B cell (primary cell): ENCODE results near the gene WDR4. TPM values are rescaled to one million over a fixed set of nuclear protein-coding genes. Genes with fewer than 3 reads are reported as not detected.

Source experiments
- ATAC-seq: fragments of 200-7000 bp; cut with Tn5 transposase; one replicate; pipeline ENCODE4 v1.10.0; 2021; ENCODE audit warnings: low read depth, mild to moderate bottlenecking, moderate number of reproducible peaks, moderate library complexity
- CTCF ChIA-PET: fragments of 350-600 bp; sonication (Branson Sonifier 250); formaldehyde crosslinking; loops from one replicate; lab custom pipeline; 2021; ENCODE audit warnings: antibody characterized with exemption, inconsistent platforms; lab: Charles Lee
- POLR2A ChIA-PET: fragments of 350-600 bp; sonication (Branson Sonifier 250); formaldehyde crosslinking; loops from one replicate; lab custom pipeline; 2021; ENCODE audit warnings: antibody characterized with exemption; lab: Charles Lee
- DNase-seq: peaks from one replicate; pipeline ENCODE4 v3.0.0; 2013
- H2AFZ ChIP-seq: 2 replicates; pipeline ENCODE4 v1.6.1; 2012; ENCODE audit warnings: mild to moderate bottlenecking, low read depth, low read length; ENCODE audit not compliant: insufficient read depth, poor library complexity, severe bottlenecking
- H3K27ac ChIP-seq, 2 donors: 1 replicate in 1 of 2; 2 replicates in 1 of 2; pipeline ENCODE4 v1.5.1; 2012 to 2013; ENCODE audit warnings: low read length in 2 of 2, mild to moderate bottlenecking in 2 of 2, moderate library complexity in 1 of 2
- H3K27me3 ChIP-seq, 4 experiments: fragments of 200-600 bp in 1 of 4; sonication (generic) in 1 of 4; replicated peaks in 1 of 4; 1 replicate in 2 of 4; 2 replicates in 2 of 4; pipeline versions ENCODE4 v1.6.1 to v1.7.0; 2013 to 2016; ENCODE audit warnings: low read length in 3 of 4, mild to moderate bottlenecking in 2 of 4, mixed read lengths in 1 of 4, moderate library complexity in 1 of 4; ENCODE audit not compliant: insufficient read depth in 4 of 4, control insufficient read depth in 3 of 4; ENCODE audit errors: control extremely low read depth in 1 of 4
- H3K36me3 ChIP-seq, 2 experiments: replicated peaks in 1 of 2; 1 replicate in 1 of 2; 2 replicates in 1 of 2; pipeline versions ENCODE4 v1.6.1 to v1.7.1; 2013; ENCODE audit warnings: low read length in 1 of 2; ENCODE audit not compliant: insufficient read depth in 2 of 2, control insufficient read depth in 1 of 2; ENCODE audit errors: control extremely low read depth in 1 of 2, extremely low read depth in 1 of 2
- H3K4me1 ChIP-seq, 2 donors: fragments of 200-600 bp in 1 of 2; sonication (generic) in 1 of 2; 1 replicate in 1 of 2; 2 replicates in 1 of 2; pipeline versions ENCODE4 v1.5.1 to v1.6.1; 2013 to 2017; ENCODE audit warnings: low read length in 2 of 2; ENCODE audit not compliant: control insufficient read depth in 2 of 2, insufficient read depth in 2 of 2
- H3K4me2 ChIP-seq: replicated peaks from 2 replicates; pipeline ENCODE3; 2012; ENCODE audit warnings: mild to moderate bottlenecking, low read depth, low read length; ENCODE audit not compliant: poor library complexity, severe bottlenecking
- H3K4me3 ChIP-seq, 5 experiments: fragments of 200-600 bp in 1 of 5; sonication (generic) in 1 of 5; 1 replicate in 3 of 5; 2 replicates in 2 of 5; pipeline versions ENCODE4 v1.5.1 to v1.7.0; 2011 to 2016; ENCODE audit warnings: low read length in 4 of 5, mild to moderate bottlenecking in 4 of 5, low read depth in 2 of 5, control low read depth in 1 of 5, moderate library complexity in 1 of 5; ENCODE audit not compliant: insufficient read depth in 1 of 5; ENCODE audit errors: control extremely low read depth in 1 of 5, extremely low read depth in 1 of 5
- H3K79me2 ChIP-seq: fragments of 200-600 bp; sonication (generic); one replicate; pipeline ENCODE4 v1.6.0; 2016; ENCODE audit warnings: low read length; ENCODE audit not compliant: control insufficient read depth, insufficient read depth
- H3K9ac ChIP-seq: fragments of 200-600 bp; sonication (generic); 2 replicates; pipeline ENCODE4 v1.6.1; 2017; ENCODE audit warnings: mild to moderate bottlenecking, low read length, moderate library complexity
- H3K9me3 ChIP-seq, 3 donors: one replicate each; pipeline versions ENCODE4 v1.6.1 to v1.7.1; 2013; ENCODE audit warnings: low read length in 2 of 3; ENCODE audit not compliant: control insufficient read depth in 2 of 3, insufficient read depth in 1 of 3; ENCODE audit errors: control extremely low read depth in 1 of 3
- H4K20me1 ChIP-seq: 2 replicates; pipeline ENCODE4 v1.6.0; 2012; ENCODE audit warnings: mild to moderate bottlenecking, low read length; ENCODE audit not compliant: insufficient read depth, control insufficient read depth, poor library complexity, severe bottlenecking
- H3K27ac Mint-ChIP-seq: one replicate; pipeline ENCODE4 v1.8.0; 2021; ENCODE audit warnings: mixed read lengths
- H3K27me3 Mint-ChIP-seq: one replicate; pipeline ENCODE4 v1.8.0; 2021; ENCODE audit warnings: mixed read lengths
- H3K4me1 Mint-ChIP-seq: one replicate; pipeline ENCODE4 v1.8.0; 2021; ENCODE audit warnings: mixed read lengths
- H3K4me3 Mint-ChIP-seq: one replicate; pipeline ENCODE4 v1.8.0; 2021; ENCODE audit warnings: mixed read lengths
- H3K9me3 Mint-ChIP-seq: one replicate; pipeline ENCODE4 v1.8.0; 2022; ENCODE audit warnings: mixed read lengths; ENCODE audit not compliant: insufficient read depth
- EZH2 ChIP-seq: IDR thresholded peaks from 2 replicates; pipeline ENCODE4 v1.6.1; 2012; ENCODE audit warnings: borderline replicate concordance, low read depth, mild to moderate bottlenecking, moderate library complexity, low read length; ENCODE audit not compliant: insufficient read depth, poor library complexity, severe bottlenecking
- WGBS: methylation state at CpG from one replicate; pipeline ENCODE4 v1.1.5; 2013; ENCODE audit warnings: missing lambda C conversion rate; ENCODE audit not compliant: insufficient coverage; 5-methylcytosine and 5-hydroxymethylcytosine counted together
- intact Hi-C: fragments of 100-400 bp; cut with micrococcal nuclease; formaldehyde crosslinking; loops from one replicate; pipeline ENCODE4 v1.10.0; 2022
- polyA plus RNA-seq: library from polyadenylated mRNA; depleted of rRNA; stranded (reverse); fragments of >200 nt; gene quantifications from 2 replicates; pipeline ENCODE4 v1.2.3, GENCODE V29; 2012
- total RNA-seq, 2 donors: library from RNA; stranded (reverse); fragments of 120-200 nt in 1 of 2; gene quantifications; 1 replicate in 1 of 2; 2 replicates in 1 of 2; pipeline versions ENCODE4 v1.2.3 to v1.2.4, GENCODE V29; 2013 to 2022
- TF ChIP-seq, protein P1 (sequence below): fragments of 200-600 bp; IDR thresholded peaks from one replicate; pipeline ENCODE4 v1.8.0; 2022; ENCODE audit warnings: antibody characterized with exemption, mild to moderate bottlenecking

Gene WDR4
- total and polyA plus RNA-seq, 2 donors (not counting 1 experiment from before 2014, with no cell fraction given): 17.7 to 40.1 TPM

GRCh38 chr21:42859891-42860230 is 19.5 kb downstream of the WDR4 start:
- Histone ChIP-seq H4K20me1 (peaks cover 29% of the 10 kb centered on the region), H3K9ac (no peak overlapping the region), H3K27ac (no peak overlapping the region), H2AFZ (no peak overlapping the region), H3K4me2 (no peak overlapping the region), H3K9me3 (no peaks in the 10 kb centered on the region), H3K4me1 (no peaks in the 10 kb centered on the region), H3K27me3 (no peaks in the 10 kb centered on the region), H3K36me3 (peaks cover 2 to 69% of the 10 kb centered on the region in 2 experiments), H3K79me2 (peaks cover 38% of the 10 kb centered on the region), H3K4me3 (no peak overlapping the region)
- Mint-ChIP-seq H3K27ac (no peak overlapping the region), H3K4me1 (no peaks in the 10 kb centered on the region), H3K9me3 (no peaks in the 10 kb centered on the region), H3K27me3 (no peaks in the 10 kb centered on the region), H3K4me3 (no peak overlapping the region)
- POLR2A ChIA-PET: no interaction called here
- no peak for TF ChIP-seq EZH2
- TF ChIP-seq, protein P1, sequence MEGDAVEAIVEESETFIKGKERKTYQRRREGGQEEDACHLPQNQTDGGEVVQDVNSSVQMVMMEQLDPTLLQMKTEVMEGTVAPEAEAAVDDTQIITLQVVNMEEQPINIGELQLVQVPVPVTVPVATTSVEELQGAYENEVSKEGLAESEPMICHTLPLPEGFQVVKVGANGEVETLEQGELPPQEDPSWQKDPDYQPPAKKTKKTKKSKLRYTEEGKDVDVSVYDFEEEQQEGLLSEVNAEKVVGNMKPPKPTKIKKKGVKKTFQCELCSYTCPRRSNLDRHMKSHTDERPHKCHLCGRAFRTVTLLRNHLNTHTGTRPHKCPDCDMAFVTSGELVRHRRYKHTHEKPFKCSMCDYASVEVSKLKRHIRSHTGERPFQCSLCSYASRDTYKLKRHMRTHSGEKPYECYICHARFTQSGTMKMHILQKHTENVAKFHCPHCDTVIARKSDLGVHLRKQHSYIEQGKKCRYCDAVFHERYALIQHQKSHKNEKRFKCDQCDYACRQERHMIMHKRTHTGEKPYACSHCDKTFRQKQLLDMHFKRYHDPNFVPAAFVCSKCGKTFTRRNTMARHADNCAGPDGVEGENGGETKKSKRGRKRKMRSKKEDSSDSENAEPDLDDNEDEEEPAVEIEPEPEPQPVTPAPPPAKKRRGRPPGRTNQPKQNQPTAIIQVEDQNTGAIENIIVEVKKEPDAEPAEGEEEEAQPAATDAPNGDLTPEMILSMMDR: no peak
- no peak for ATAC-seq
- 98% methylated on average over 6 of the region's 6 CpGs for WGBS
- intact Hi-C loops: no loop called here
- DNase-seq: no peak
- CTCF ChIA-PET: no interaction called here

- 97% methylated on average over 29 of the region's 34 CpGs for WGBS
- no peak overlapping the region for H3K4me3 Mint-ChIP-seq
Observed at GRCh38 chr21:42858957-42859890, 20.1 kb downstream of the WDR4 start.

More at GRCh38 chr21:42858957-42859890, 20.1 kb downstream of the WDR4 start:
- peaks cover 31% of the 10 kb centered on the region for H3K79me2 ChIP-seq
- no peaks in the 10 kb centered on the region for H3K27me3 ChIP-seq
- no peak overlapping the region for H3K4me3 ChIP-seq
- H3K36me3 ChIP-seq: peaks cover 2 to 71% of the 10 kb centered on the region in 2 experiments
- Mint-ChIP-seq H3K27ac (no peak overlapping the region), H3K4me1 (no peaks in the 10 kb centered on the region), H3K9me3 (no peaks in the 10 kb centered on the region), H3K27me3 (no peaks in the 10 kb centered on the region)
- ATAC-seq (no peak), DNase-seq (no peak)
- no peaks in the 10 kb centered on the region for H3K9me3 ChIP-seq
- H3K4me1 ChIP-seq: no peaks in the 10 kb centered on the region
- no peak overlapping the region for H3K4me2 ChIP-seq
- H2AFZ ChIP-seq: no peak overlapping the region
- intact Hi-C loops: no loop called here
- POLR2A ChIA-PET: no interaction called here
- H3K9ac ChIP-seq: no peak overlapping the region
- peaks cover 23% of the 10 kb centered on the region for H4K20me1 ChIP-seq
- H3K27ac ChIP-seq: no peak overlapping the region
- CTCF ChIA-PET: no interaction called here
- TF ChIP-seq, protein P1: no peak
- no peak for TF ChIP-seq EZH2
